Measurements from ENCODE around the gene INPP5A.
A peak's percentile ranks its signal among the peaks of the same experiment; 100 is the strongest.

INPP5A gene

GRCh38 chr10:132645630-132646442 lies 108.2 kb downstream of the INPP5A start:
- no peak for DNase-seq (ENCODE audit: low read depth in 2 of 2)

- no peak for DNase-seq (ENCODE audit: low read depth in 2 of 2)
Observed at GRCh38 chr10:132646443-132647097, 109.0 kb downstream of the INPP5A start.

- DNase-seq (ENCODE audit: low read depth in 2 of 2) = no peak
Observed at GRCh38 chr10:132647424-132647823, 109.8 kb downstream of the INPP5A start.

GRCh38 chr10:132648072-132648850 lies 110.7 kb downstream of the INPP5A start:
- no peak for DNase-seq (ENCODE audit: low read depth in 2 of 2)

- DNase-seq (ENCODE audit: low read depth in 2 of 2) = no peak
Observed at GRCh38 chr10:132648851-132649528, 111.4 kb downstream of the INPP5A start.

- DNase-seq (ENCODE audit: low read depth in 2 of 2) = no peak
Observed at GRCh38 chr10:132649651-132650360, 112.2 kb downstream of the INPP5A start.

- no peak for DNase-seq (ENCODE audit: low read depth in 2 of 2)
Observed at GRCh38 chr10:132650611-132651250, 113.1 kb downstream of the INPP5A start.

- no peak for DNase-seq (ENCODE audit: low read depth in 2 of 2)
Observed at GRCh38 chr10:132651511-132652029, 114.0 kb downstream of the INPP5A start.

- DNase-seq (ENCODE audit: low read depth in 2 of 2) = no peak
Observed at GRCh38 chr10:132652446-132652845, 114.9 kb downstream of the INPP5A start.

- DNase-seq (ENCODE audit: low read depth in 2 of 2) = no peak
Observed at GRCh38 chr10:132652936-132653590, 115.5 kb downstream of the INPP5A start.

GRCh38 chr10:132653721-132654120 lies 116.1 kb downstream of the INPP5A start:
- no peak for DNase-seq (ENCODE audit: low read depth in 2 of 2)

- no peak for DNase-seq (ENCODE audit: low read depth in 2 of 2)
Observed at GRCh38 chr10:132654121-132654571, 116.6 kb downstream of the INPP5A start.

GRCh38 chr10:132654708-132655661 lies 117.4 kb downstream of the INPP5A start:
- DNase-seq (ENCODE audit: low read depth in 2 of 2) = peak in 1 of 2 experiments; percentile 32

- DNase-seq (ENCODE audit: low read depth in 2 of 2) = no peak
Observed at GRCh38 chr10:132655735-132656134, 118.1 kb downstream of the INPP5A start.

GRCh38 chr10:132656283-132657126 lies 118.9 kb downstream of the INPP5A start:
- no peak for DNase-seq (ENCODE audit: low read depth in 2 of 2)

- no peak for DNase-seq (ENCODE audit: low read depth in 2 of 2)
Observed at GRCh38 chr10:132657127-132657706, 119.6 kb downstream of the INPP5A start.

GRCh38 chr10:132657748-132658147 lies 120.2 kb downstream of the INPP5A start:
- DNase-seq (ENCODE audit: low read depth in 2 of 2) = no peak
